Gastroesophageal sphincter (tissue), 4 donors: Measurements from ENCODE around the gene CACFD1. TPM values are rescaled to one million over a fixed set of nuclear protein-coding genes. Genes with fewer than 3 reads are reported as not detected.

ENCODE experiments used
- ATAC-seq: fragments of 150-250 bp; one replicate; pipeline ENCODE4 v1.9.1; 2016; ENCODE audit warnings: mild to moderate bottlenecking, moderate library complexity
- H3K27ac ChIP-seq, 4 donors: fragments of 200-600 bp; sonication (generic) in 3 of 4; 1 replicate in 3 of 4; 2 replicates in 1 of 4; pipeline ENCODE4 v1.5.1; 2016 to 2019
- H3K27me3 ChIP-seq: fragments of 200-600 bp; sonication (generic); one replicate; pipeline ENCODE4 v1.5.1; 2019
- H3K36me3 ChIP-seq, 2 donors: fragments of 200-600 bp; sonication (generic); one replicate each; pipeline ENCODE4 v1.5.1; 2019; ENCODE audit warnings: control low read depth in 1 of 2
- H3K4me1 ChIP-seq, 3 donors: fragments of 200-600 bp; sonication (generic); 1 replicate in 2 of 3; 2 replicates in 1 of 3; pipeline ENCODE4 v1.5.1; 2016 to 2019; ENCODE audit warnings: control low read depth in 2 of 3
- H3K4me3 ChIP-seq, 2 donors: fragments of 200-600 bp; sonication (generic); one replicate each; pipeline ENCODE4 v1.5.1; 2019; ENCODE audit warnings: mild to moderate bottlenecking in 1 of 2, moderate library complexity in 1 of 2
- H3K9me3 ChIP-seq, 3 donors: fragments of 200-600 bp; sonication (generic); one replicate each; pipeline ENCODE4 v1.5.1; 2017 to 2019; ENCODE audit warnings: control low read depth in 2 of 3
- EP300 ChIP-seq: sonication (generic); formaldehyde crosslinking; IDR thresholded peaks from one replicate; pipeline ENCODE4 v1.6.1; 2017; ENCODE audit warnings: antibody characterized with exemption, mild to moderate bottlenecking
- POLR2A ChIP-seq, 2 donors: fragments of 450-650 bp; IDR thresholded peaks; one replicate each; pipeline ENCODE4 v1.6.1; 2017; ENCODE audit warnings: antibody characterized with exemption in 2 of 2, mild to moderate bottlenecking in 2 of 2, moderate library complexity in 1 of 2
- POLR2AphosphoS5 ChIP-seq: sonication (generic); formaldehyde crosslinking; IDR thresholded peaks from one replicate; pipeline ENCODE4 v1.6.1; 2017; ENCODE audit warnings: antibody characterized with exemption
- WGBS, 2 donors: methylation state at CpG; one replicate each; pipeline ENCODE4 v1.1.5; 2018; ENCODE audit warnings: low coverage in 1 of 2; 5-methylcytosine and 5-hydroxymethylcytosine counted together
- total RNA-seq, 4 donors: library from RNA; depleted of rRNA; stranded (reverse); fragments of >200 nt; gene quantifications; one replicate each; pipeline ENCODE4 v1.1.0, GENCODE V29; 2016
- TF ChIP-seq, protein P1 (sequence below), 4 experiments: fragments of 200-600 bp in 2 of 4; fragments of 450-650 bp in 2 of 4; sonication (generic) in 1 of 4; IDR thresholded peaks; one replicate each; pipeline ENCODE4 v1.5.1; 2017 to 2019; ENCODE audit warnings: antibody characterized with exemption in 4 of 4, mild to moderate bottlenecking in 2 of 4, moderate library complexity in 2 of 4

The CACFD1 gene
- total RNA-seq, 4 donors from 2014 or later = 15.3 to 22.3 (median 16.0) TPM

- Histone ChIP-seq H3K4me1 (peaks cover 0 to 28% (median 4%) of the 10 kb centered on the region in 3 donors), H3K27ac (peak overlapping the region; percentile 83 to 97 (median 93)), H3K4me3 (peak overlapping the region; percentile 76 to 90), H3K36me3 (peaks cover 0 to 24% of the 10 kb centered on the region in 2 donors), H3K9me3 (no peaks in the 10 kb centered on the region), H3K27me3 (no peaks in the 10 kb centered on the region)
- WGBS, 2 donors = 16 to 39% methylated on average over 5 to 7 of the region's 30 CpGs
- TF ChIP-seq POLR2AphosphoS5 = peak; percentile 10
- TF ChIP-seq, protein P1, sequence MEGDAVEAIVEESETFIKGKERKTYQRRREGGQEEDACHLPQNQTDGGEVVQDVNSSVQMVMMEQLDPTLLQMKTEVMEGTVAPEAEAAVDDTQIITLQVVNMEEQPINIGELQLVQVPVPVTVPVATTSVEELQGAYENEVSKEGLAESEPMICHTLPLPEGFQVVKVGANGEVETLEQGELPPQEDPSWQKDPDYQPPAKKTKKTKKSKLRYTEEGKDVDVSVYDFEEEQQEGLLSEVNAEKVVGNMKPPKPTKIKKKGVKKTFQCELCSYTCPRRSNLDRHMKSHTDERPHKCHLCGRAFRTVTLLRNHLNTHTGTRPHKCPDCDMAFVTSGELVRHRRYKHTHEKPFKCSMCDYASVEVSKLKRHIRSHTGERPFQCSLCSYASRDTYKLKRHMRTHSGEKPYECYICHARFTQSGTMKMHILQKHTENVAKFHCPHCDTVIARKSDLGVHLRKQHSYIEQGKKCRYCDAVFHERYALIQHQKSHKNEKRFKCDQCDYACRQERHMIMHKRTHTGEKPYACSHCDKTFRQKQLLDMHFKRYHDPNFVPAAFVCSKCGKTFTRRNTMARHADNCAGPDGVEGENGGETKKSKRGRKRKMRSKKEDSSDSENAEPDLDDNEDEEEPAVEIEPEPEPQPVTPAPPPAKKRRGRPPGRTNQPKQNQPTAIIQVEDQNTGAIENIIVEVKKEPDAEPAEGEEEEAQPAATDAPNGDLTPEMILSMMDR (IDR thresholded peaks at IDR 0.05) = no peak
- ATAC-seq = peak; percentile 35
Observed at GRCh38 chr9:133460405-133461175, 812 bp downstream of the CACFD1 start.

- Histone ChIP-seq H3K27me3 (no peaks in the 10 kb centered on the region), H3K4me1 (peaks cover 0 to 28% (median 4%) of the 10 kb centered on the region in 3 donors), H3K36me3 (peaks cover 0 to 31% of the 10 kb centered on the region in 2 donors), H3K4me3 (no peak overlapping the region), H3K9me3 (no peaks in the 10 kb centered on the region), H3K27ac (no peak overlapping the region)
- WGBS, 2 donors = 83% methylated on average over 1 of the region's 4 CpGs; no CpG with 5 or more reads in 1 of the 2 donors
- ATAC-seq = no peak
- TF ChIP-seq POLR2AphosphoS5 = no peak
- TF ChIP-seq POLR2A (IDR thresholded peaks at IDR 0.05) = no peak
- TF ChIP-seq, protein P1 (IDR thresholded peaks at IDR 0.05) = no peak
- TF ChIP-seq EP300 = no peak
Observed at GRCh38 chr9:133461975-133462374, 2.2 kb downstream of the CACFD1 start.

GRCh38 chr9:133463234-133463863 is 3.6 kb downstream of the CACFD1 start:
- 81 to 91% methylated on average over 3 to 4 of the region's 22 CpGs for WGBS, 2 donors

GRCh38 chr9:133463864-133464615 is 4.3 kb downstream of the CACFD1 start:
- Histone ChIP-seq H3K9me3 (no peaks in the 10 kb centered on the region), H3K4me1 (peaks cover 0 to 24% (median 2%) of the 10 kb centered on the region in 3 donors), H3K27ac (no peak overlapping the region), H3K27me3 (no peaks in the 10 kb centered on the region), H3K36me3 (peaks cover 0 to 51% of the 10 kb centered on the region in 2 donors), H3K4me3 (no peak overlapping the region)
- ATAC-seq = no peak
- 72 to 84% methylated on average over 6 to 12 of the region's 24 CpGs for WGBS, 2 donors
- TF ChIP-seq POLR2A (IDR thresholded peaks at IDR 0.05) = no peak
- TF ChIP-seq EP300 = no peak
- TF ChIP-seq POLR2AphosphoS5 = no peak
- TF ChIP-seq, protein P1 (IDR thresholded peaks at IDR 0.05) = no peak

More at GRCh38 chr9:133463234-133463863, 3.6 kb downstream of the CACFD1 start:
- no peak overlapping the region for H3K27ac ChIP-seq
- TF ChIP-seq POLR2AphosphoS5 (no peak), POLR2A (IDR thresholded peaks at IDR 0.05) (no peak), EP300 (no peak)
- TF ChIP-seq, protein P1 (IDR thresholded peaks at IDR 0.05) = no peak
- no peaks in the 10 kb centered on the region for H3K9me3 ChIP-seq
- H3K4me1 ChIP-seq = peaks cover 0 to 28% (median 4%) of the 10 kb centered on the region in 3 donors
- H3K36me3 ChIP-seq = peaks cover 0 to 44% of the 10 kb centered on the region in 2 donors
- no peak for ATAC-seq
- no peak overlapping the region for H3K4me3 ChIP-seq
- H3K27me3 ChIP-seq = no peaks in the 10 kb centered on the region
